OCI-LY3 (cell line): Measurements from ENCODE around the gene GLDN.

ENCODE experiments used
- H2AFZ ChIP-seq: fragments of 200-600, 300-600 bp; shearing (Covaris generic); 2 replicates; pipeline ENCODE4 v1.6.0; 2014; ENCODE audit warnings: antibody characterized with exemption, low read depth, low read length
- H3K27ac ChIP-seq: fragments of 200-600, 300-600 bp; sonication (generic); 2 replicates; pipeline ENCODE4 v1.5.1; 2014; ENCODE audit warnings: mild to moderate bottlenecking, low read length, moderate library complexity, mixed read lengths
- H3K27me3 ChIP-seq: fragments of 200-600, 300-600 bp; sonication (generic); 2 replicates; pipeline ENCODE4 v1.6.1; 2014; ENCODE audit warnings: low read depth, low read length, mixed read lengths
- H3K36me3 ChIP-seq: fragments of 200-600, 300-600 bp; sonication (generic); replicated peaks from 2 replicates; pipeline ENCODE3; 2014; ENCODE audit warnings: low read depth, low read length, mixed read lengths
- H3K4me1 ChIP-seq: fragments of 300-600, 200-600 bp; sonication (generic); 2 replicates; pipeline ENCODE4 v1.6.1; 2014; ENCODE audit warnings: low read length, mixed read lengths
- H3K4me2 ChIP-seq: fragments of 200-600, 300-600 bp; sonication (generic); 2 replicates; pipeline ENCODE4 v1.6.1; 2014; ENCODE audit warnings: low read length, mixed read lengths
- H3K4me3 ChIP-seq: fragments of 300-600, 200-600 bp; sonication (generic); 2 replicates; pipeline ENCODE4 v1.5.1; 2014; ENCODE audit warnings: antibody characterized with exemption, mild to moderate bottlenecking, low read length, moderate library complexity
- H3K79me2 ChIP-seq: fragments of 300-600, 200-600 bp; shearing (Covaris generic); 2 replicates; pipeline ENCODE4 v1.6.1; 2014; ENCODE audit warnings: mild to moderate bottlenecking, low read length, mixed read lengths
- H3K9ac ChIP-seq: fragments of 300-600, 200-600 bp; shearing (Covaris generic); 2 replicates; pipeline ENCODE4 v1.6.0; 2014; ENCODE audit warnings: mild to moderate bottlenecking, low read length, moderate library complexity
- H3K9me3 ChIP-seq: fragments of 200-600, 300-600 bp; shearing (Covaris generic); 2 replicates; pipeline ENCODE4 v1.6.1; 2014; ENCODE audit warnings: low read length, mixed read lengths; ENCODE audit not compliant: insufficient read depth
- H4K20me1 ChIP-seq: fragments of 200-600, 300-600 bp; sonication (generic); 2 replicates; pipeline ENCODE4 v1.6.1; 2016; ENCODE audit warnings: low read length, mixed read lengths; ENCODE audit not compliant: insufficient read depth
- EZH2phosphoT487 ChIP-seq: fragments of 200-600 bp; shearing (Covaris generic); IDR thresholded peaks from 2 replicates; pipeline ENCODE4 v1.6.1; 2018; ENCODE audit warnings: antibody characterized with exemption, mixed run types, low read depth
- TF ChIP-seq, protein P1 (sequence below): fragments of 200-600, 300-600 bp; sonication (generic); IDR thresholded peaks from 2 replicates; pipeline ENCODE4 v1.5.1; 2014; ENCODE audit warnings: antibody characterized with exemption, low read length, low read depth

Gene GLDN

DNA sequence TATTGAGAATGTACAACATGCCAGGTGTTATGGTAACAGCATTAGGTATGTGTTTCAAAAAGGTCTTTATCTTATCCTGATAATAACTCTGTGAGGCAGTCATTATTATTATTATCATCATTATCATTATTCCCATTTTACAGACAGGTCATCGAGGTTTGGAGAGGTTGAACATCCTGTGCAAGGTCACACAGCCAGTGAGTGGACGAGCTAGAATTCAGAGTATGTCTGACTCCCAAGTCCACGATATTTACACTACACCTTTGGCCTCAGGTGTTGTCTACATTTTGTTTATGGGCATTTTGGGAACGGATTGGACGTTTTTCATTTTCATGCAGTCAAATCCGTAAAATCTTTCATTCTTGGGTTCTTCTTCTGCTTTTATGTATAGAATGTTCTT is 24.0 kb downstream of the GLDN start:
- Histone ChIP-seq H3K9ac (no peak overlapping the region), H3K4me1 (peaks cover 6% of the 10 kb centered on the region; the same call in 1 of the 2 replicates)

DNA sequence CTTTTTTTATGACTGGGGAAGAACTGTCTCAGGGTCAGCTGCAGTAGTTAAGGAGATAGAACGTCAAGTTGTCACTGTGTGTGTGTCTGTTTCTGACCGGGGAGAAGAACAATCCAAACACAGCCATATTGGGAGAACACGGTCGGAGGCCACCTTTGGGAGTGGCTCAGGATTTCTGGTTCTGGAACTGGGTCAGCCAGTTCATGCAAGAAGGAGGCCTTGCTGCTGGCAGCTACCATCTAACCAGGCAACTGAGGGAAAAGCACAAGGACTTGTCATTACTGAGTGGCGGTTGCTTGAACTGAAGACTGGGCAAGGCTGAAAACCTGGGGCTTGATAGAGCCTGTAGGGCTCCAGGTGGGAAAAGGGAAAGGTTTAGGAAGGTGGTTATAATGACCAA is 24.6 kb downstream of the GLDN start:
- Histone ChIP-seq H3K27me3 (peaks cover 8% of the 10 kb centered on the region; the same call in 1 of the 2 replicates), H3K4me1 (peaks cover 6% of the 10 kb centered on the region; the same call in 1 of the 2 replicates), H3K36me3 (no peaks in the 10 kb centered on the region), H2AFZ (no peak overlapping the region), H3K9ac (no peak overlapping the region), H3K9me3 (no peaks in the 10 kb centered on the region), H3K4me2 (no peak overlapping the region), H3K4me3 (no peak overlapping the region), H4K20me1 (no peaks in the 10 kb centered on the region), H3K27ac (no peak overlapping the region), H3K79me2 (no peaks in the 10 kb centered on the region)
- TF ChIP-seq, protein P1, sequence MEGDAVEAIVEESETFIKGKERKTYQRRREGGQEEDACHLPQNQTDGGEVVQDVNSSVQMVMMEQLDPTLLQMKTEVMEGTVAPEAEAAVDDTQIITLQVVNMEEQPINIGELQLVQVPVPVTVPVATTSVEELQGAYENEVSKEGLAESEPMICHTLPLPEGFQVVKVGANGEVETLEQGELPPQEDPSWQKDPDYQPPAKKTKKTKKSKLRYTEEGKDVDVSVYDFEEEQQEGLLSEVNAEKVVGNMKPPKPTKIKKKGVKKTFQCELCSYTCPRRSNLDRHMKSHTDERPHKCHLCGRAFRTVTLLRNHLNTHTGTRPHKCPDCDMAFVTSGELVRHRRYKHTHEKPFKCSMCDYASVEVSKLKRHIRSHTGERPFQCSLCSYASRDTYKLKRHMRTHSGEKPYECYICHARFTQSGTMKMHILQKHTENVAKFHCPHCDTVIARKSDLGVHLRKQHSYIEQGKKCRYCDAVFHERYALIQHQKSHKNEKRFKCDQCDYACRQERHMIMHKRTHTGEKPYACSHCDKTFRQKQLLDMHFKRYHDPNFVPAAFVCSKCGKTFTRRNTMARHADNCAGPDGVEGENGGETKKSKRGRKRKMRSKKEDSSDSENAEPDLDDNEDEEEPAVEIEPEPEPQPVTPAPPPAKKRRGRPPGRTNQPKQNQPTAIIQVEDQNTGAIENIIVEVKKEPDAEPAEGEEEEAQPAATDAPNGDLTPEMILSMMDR: no peak

More for the DNA sequence above, 24.0 kb downstream of the GLDN start:
- H2AFZ ChIP-seq: no peak overlapping the region
- no peaks in the 10 kb centered on the region for H3K9me3 ChIP-seq
- H3K4me2 ChIP-seq: no peak overlapping the region
- no peaks in the 10 kb centered on the region for H3K79me2 ChIP-seq
- TF ChIP-seq, protein P1: no peak
- no peak for TF ChIP-seq EZH2phosphoT487
- H3K27ac ChIP-seq: no peak overlapping the region
- peaks cover 8% of the 10 kb centered on the region; the same call in 1 of the 2 replicates for H3K27me3 ChIP-seq
- no peaks in the 10 kb centered on the region for H3K36me3 ChIP-seq
- no peaks in the 10 kb centered on the region for H4K20me1 ChIP-seq
- no peak overlapping the region for H3K4me3 ChIP-seq

DNA sequence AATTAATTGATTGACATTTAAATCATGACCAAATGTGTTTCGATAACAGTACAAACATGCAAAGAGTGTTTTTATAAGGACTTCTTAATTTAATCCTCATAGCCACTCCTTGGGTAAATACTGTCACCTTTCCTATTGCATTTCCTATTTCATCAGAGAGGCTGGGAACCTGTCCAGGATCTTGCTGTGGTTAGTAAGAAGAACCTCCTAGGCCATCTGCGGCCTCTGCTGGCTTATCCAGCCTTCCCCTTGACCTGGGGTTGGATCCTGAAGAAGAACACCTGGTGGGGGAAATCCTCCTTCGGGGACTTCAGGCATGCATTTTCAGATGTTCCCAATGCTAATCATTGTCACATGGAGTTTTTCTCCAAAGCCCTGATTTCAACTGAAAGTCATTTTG is 25.5 kb downstream of the GLDN start:
- H3K27ac ChIP-seq: no peak overlapping the region

DNA sequence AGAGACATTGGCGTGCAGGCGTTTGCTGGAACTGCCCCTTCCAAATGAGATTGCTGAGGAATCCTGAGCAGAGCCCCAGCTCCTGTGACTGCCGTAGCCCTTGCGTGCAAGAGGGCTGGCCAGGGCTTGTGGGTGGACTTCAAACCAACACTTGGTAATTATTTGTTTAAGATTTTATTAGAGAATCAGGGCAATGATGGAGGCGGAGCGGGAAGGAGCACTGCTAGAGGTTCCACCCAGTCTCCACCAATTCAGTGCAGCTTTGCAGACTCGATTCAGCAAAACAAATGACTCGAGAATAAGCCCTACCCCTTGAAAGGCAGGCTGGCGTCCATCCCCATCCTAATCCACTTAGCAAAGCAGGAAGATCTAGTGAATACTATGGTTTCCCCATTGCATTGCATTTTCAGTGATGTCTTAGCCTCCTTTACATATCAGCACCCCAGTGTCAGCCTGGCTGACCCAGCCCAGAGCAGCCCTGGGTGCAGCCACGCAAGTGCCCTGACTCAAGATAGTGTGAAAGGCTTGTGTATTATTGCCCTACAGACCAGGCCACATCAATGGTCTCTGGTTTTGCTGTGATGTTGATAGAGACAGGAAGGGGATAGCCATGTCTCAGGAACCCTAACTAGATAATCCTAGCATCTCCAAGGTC is 26.0 kb downstream of the GLDN start:
- no peaks in the 10 kb centered on the region for H3K79me2 ChIP-seq
- H3K27ac ChIP-seq: no peak overlapping the region
- H3K4me1 ChIP-seq: peaks cover 6% of the 10 kb centered on the region; the same call in 1 of the 2 replicates
- H3K9ac ChIP-seq: no peak overlapping the region
- H2AFZ ChIP-seq: no peak overlapping the region
- no peaks in the 10 kb centered on the region for H3K9me3 ChIP-seq
- H4K20me1 ChIP-seq: no peaks in the 10 kb centered on the region
- H3K36me3 ChIP-seq: no peaks in the 10 kb centered on the region
- no peak for TF ChIP-seq EZH2phosphoT487
- TF ChIP-seq, protein P1: no peak
- H3K4me2 ChIP-seq: no peak overlapping the region
- H3K4me3 ChIP-seq: no peak overlapping the region
- peaks cover 8% of the 10 kb centered on the region; the same call in 1 of the 2 replicates for H3K27me3 ChIP-seq

More for the DNA sequence above, 25.5 kb downstream of the GLDN start:
- Histone ChIP-seq H3K27me3 (peaks cover 8% of the 10 kb centered on the region; the same call in 1 of the 2 replicates), H3K9ac (no peak overlapping the region), H2AFZ (no peak overlapping the region), H3K36me3 (no peaks in the 10 kb centered on the region), H3K4me2 (no peak overlapping the region), H3K9me3 (no peaks in the 10 kb centered on the region), H3K4me1 (peaks cover 6% of the 10 kb centered on the region; the same call in 1 of the 2 replicates), H3K79me2 (no peaks in the 10 kb centered on the region), H3K4me3 (no peak overlapping the region), H4K20me1 (no peaks in the 10 kb centered on the region)
- TF ChIP-seq, protein P1: no peak
- TF ChIP-seq EZH2phosphoT487: no peak
